Measurements from ENCODE around the gene B3GALT5.

Gene B3GALT5

DNA sequence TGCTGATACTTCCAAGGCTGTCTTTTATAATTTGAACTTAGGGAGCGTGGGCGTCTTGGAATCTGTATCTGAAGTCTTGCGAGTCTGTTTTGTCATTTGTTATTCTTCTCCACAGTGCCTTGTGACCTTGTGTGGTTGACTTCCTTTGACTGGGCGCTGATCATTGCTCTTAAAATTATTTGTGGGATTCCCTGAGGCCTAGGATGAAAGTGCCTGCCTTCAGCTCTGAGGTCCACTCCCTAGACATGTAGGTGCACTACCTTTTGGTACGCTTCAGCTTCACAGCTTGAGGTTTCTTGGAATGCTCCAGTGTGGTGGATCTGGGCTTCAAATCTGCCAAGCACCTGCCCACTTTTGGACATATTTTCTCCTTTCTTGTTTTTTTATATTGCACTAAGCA is 82.0 kb downstream of the B3GALT5 start:
- TF ChIP-seq, protein P1, sequence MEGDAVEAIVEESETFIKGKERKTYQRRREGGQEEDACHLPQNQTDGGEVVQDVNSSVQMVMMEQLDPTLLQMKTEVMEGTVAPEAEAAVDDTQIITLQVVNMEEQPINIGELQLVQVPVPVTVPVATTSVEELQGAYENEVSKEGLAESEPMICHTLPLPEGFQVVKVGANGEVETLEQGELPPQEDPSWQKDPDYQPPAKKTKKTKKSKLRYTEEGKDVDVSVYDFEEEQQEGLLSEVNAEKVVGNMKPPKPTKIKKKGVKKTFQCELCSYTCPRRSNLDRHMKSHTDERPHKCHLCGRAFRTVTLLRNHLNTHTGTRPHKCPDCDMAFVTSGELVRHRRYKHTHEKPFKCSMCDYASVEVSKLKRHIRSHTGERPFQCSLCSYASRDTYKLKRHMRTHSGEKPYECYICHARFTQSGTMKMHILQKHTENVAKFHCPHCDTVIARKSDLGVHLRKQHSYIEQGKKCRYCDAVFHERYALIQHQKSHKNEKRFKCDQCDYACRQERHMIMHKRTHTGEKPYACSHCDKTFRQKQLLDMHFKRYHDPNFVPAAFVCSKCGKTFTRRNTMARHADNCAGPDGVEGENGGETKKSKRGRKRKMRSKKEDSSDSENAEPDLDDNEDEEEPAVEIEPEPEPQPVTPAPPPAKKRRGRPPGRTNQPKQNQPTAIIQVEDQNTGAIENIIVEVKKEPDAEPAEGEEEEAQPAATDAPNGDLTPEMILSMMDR (conservative IDR thresholded peaks at IDR 0.05; ENCODE audit: low read depth, low read length) = no peak

DNA sequence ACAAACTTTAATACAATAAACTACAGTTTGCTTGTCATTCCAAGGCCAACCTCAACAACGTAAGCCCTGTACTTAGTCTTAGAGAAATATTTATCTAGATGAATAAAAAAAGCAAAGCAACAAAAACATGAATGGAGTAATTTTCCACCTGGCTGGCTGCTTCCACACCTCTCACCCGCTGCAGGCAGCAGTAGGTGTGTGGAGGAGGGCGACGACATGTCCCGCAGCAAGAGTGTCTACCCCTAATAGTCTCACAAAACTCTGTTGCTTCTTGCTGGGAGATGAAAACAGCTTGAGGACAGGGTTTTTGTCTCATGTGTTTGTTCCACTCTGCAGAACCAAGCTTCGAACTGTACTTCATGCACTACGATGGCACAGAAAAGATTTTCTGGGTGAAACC is 83.5 kb downstream of the B3GALT5 start:
- no peak overlapping the region for H3K4me3 ChIP-seq (IDR thresholded peaks at IDR 0.05; ENCODE audit: insufficient read depth, low read depth, low read length)

More for the DNA sequence above, 82.0 kb downstream of the B3GALT5 start:
- Histone ChIP-seq H2AFZ (ENCODE audit: low read depth) (no peak overlapping the region), H3K4me2 (no peak overlapping the region), H3K4me3 (IDR thresholded peaks at IDR 0.05; ENCODE audit: insufficient read depth, low read depth, low read length) (no peak overlapping the region), H4K20me1 (ENCODE audit: insufficient read depth) (no peaks in the 10 kb centered on the region), H3K27ac (no peak overlapping the region), H3K27me3 (ENCODE audit: insufficient read depth, low read depth) (no peaks in the 10 kb centered on the region), H3K36me3 (ENCODE audit: insufficient read depth) (no peaks in the 10 kb centered on the region), H3K9ac (no peak overlapping the region), H3K79me2 (ENCODE audit: insufficient read depth, low read depth) (no peaks in the 10 kb centered on the region), H3K4me1 (ENCODE audit: low read depth, poor library complexity, severe bottlenecking) (no peaks in the 10 kb centered on the region)

DNA sequence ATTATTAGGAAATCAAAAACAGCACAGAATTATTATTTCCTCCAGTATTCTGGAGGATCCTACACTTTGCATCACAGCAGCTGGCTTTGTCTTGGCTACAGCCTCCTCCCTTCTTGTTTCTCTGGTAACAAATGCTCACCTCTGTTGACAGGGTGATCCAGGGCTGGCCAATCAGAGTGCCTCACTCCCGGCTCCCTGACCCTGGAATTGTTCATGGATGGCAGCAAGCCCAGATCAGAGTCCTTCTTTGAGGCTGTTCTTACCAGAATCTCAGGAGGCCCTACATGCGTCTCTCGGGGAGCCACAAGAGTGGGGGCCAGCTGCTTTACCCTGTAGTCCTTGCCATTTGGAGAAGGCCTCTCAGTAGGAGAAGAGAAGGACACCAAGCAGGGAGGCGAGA is 83.9 kb downstream of the B3GALT5 start:
- H3K4me2 ChIP-seq = no peak overlapping the region
- TF ChIP-seq, protein P1 (conservative IDR thresholded peaks at IDR 0.05; ENCODE audit: low read depth, low read length) = no peak
- no peaks in the 10 kb centered on the region for H3K36me3 ChIP-seq (ENCODE audit: insufficient read depth)

More for the DNA sequence above, 83.5 kb downstream of the B3GALT5 start:
- no peaks in the 10 kb centered on the region for H3K27me3 ChIP-seq (ENCODE audit: insufficient read depth, low read depth)
- no peak overlapping the region for H3K27ac ChIP-seq
- H3K4me2 ChIP-seq = no peak overlapping the region
- TF ChIP-seq, protein P1 (conservative IDR thresholded peaks at IDR 0.05; ENCODE audit: low read depth, low read length) = no peak
- no peak overlapping the region for H2AFZ ChIP-seq (ENCODE audit: low read depth)
- no peaks in the 10 kb centered on the region for H3K4me1 ChIP-seq (ENCODE audit: low read depth, poor library complexity, severe bottlenecking)
- no peaks in the 10 kb centered on the region for H3K36me3 ChIP-seq (ENCODE audit: insufficient read depth)
- H3K9ac ChIP-seq = no peak overlapping the region
- no peaks in the 10 kb centered on the region for H3K79me2 ChIP-seq (ENCODE audit: insufficient read depth, low read depth)
- no peaks in the 10 kb centered on the region for H4K20me1 ChIP-seq (ENCODE audit: insufficient read depth)

DNA sequence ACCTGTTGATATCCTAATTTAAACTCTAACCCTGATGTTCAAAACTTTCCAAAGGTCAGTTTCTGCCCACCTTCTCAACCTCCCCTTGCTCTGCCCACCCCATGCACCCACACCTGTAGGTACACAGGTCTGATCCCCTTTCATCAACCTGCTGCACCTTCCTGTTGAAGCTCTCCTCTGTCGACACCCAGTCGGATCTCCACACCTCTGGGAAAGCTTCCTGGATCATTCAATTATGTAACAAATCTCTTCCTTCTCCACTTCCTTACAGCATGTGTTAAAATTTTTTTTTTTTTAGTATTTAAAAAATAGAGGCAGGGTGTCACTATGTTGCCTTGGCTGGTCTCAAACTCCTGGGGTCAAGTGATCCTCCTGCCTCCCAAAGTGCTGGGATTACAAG is 87.6 kb downstream of the B3GALT5 start:
- no peaks in the 10 kb centered on the region for H4K20me1 ChIP-seq (ENCODE audit: insufficient read depth)
- H3K9ac ChIP-seq = no peak overlapping the region
- H3K4me1 ChIP-seq (ENCODE audit: low read depth, poor library complexity, severe bottlenecking) = no peaks in the 10 kb centered on the region
- no peak overlapping the region for H3K4me2 ChIP-seq
- H3K79me2 ChIP-seq (ENCODE audit: insufficient read depth, low read depth) = no peaks in the 10 kb centered on the region
- no peaks in the 10 kb centered on the region for H3K36me3 ChIP-seq (ENCODE audit: insufficient read depth)
- TF ChIP-seq, protein P1 (conservative IDR thresholded peaks at IDR 0.05; ENCODE audit: low read depth, low read length) = no peak
- no peak overlapping the region for H2AFZ ChIP-seq (ENCODE audit: low read depth)
- H3K27me3 ChIP-seq (ENCODE audit: insufficient read depth, low read depth) = no peaks in the 10 kb centered on the region
- no peak overlapping the region for H3K4me3 ChIP-seq (IDR thresholded peaks at IDR 0.05; ENCODE audit: insufficient read depth, low read depth, low read length)
- no peak overlapping the region for H3K27ac ChIP-seq

More for the DNA sequence above, 83.9 kb downstream of the B3GALT5 start:
- Histone ChIP-seq H3K4me3 (IDR thresholded peaks at IDR 0.05; ENCODE audit: insufficient read depth, low read depth, low read length) (no peak overlapping the region), H3K4me1 (ENCODE audit: low read depth, poor library complexity, severe bottlenecking) (no peaks in the 10 kb centered on the region), H2AFZ (ENCODE audit: low read depth) (no peak overlapping the region), H3K27ac (no peak overlapping the region), H3K79me2 (ENCODE audit: insufficient read depth, low read depth) (no peaks in the 10 kb centered on the region), H3K9ac (no peak overlapping the region), H3K27me3 (ENCODE audit: insufficient read depth, low read depth) (no peaks in the 10 kb centered on the region), H4K20me1 (ENCODE audit: insufficient read depth) (no peaks in the 10 kb centered on the region)
